Activated T-cell treated with anti-CD3 and anti-CD28 coated beads for 48 hours (primary cell): ENCODE results near the gene GPR34.
"Not testable (repeated sequence)": the region's sequence is repeated elsewhere in the genome, so short reads cannot be mapped to it uniquely, and the experiment has no call there.

Experiments
- DNase-seq: peaks from one replicate; pipeline ENCODE4 v3.0.0-alpha.2; 2020; ENCODE audit warnings: low read depth

GPR34 gene

DNA sequence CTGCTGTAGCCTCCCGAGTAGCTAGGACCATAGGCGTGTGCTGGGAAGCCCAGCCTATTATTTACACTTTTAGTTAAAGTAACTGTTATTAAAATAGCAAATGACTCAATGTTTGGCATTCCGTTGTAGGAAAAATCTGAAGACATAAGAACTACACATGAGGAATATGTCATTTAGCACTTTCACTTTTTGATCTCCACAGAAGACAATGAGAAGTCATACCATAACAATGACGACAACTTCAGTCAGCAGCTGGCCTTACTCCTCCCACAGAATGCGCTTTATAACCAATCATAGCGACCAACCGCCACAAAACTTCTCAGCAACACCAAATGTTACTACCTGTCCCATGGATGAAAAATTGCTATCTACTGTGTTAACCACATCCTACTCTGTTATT is 6.7 kb downstream of the GPR34 start:
- no peak for DNase-seq

- no peak for DNase-seq
Observed at GRCh38 chrX:41703574-41704029, 14.8 kb downstream of the GPR34 start.

DNA sequence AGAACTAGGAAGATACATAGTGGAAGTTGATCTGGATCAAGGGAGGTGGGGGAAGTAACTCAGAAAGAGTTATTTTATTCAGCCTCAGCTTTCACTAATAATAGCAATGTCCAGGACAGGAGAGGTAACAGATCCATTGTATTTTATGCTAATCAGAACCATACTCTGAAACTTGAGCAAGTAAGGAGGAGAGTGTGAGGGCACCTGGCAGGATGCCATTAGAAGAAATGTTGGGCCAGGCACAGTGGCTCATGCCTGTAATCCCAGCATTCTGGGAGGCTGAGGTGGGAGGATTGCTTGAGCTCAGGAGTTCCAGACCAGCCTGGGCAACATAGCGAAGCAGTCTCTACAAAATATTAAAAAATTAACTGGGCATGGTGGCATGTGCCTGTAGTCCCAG is 16.3 kb downstream of the GPR34 start:
- no peak for DNase-seq

DNA sequence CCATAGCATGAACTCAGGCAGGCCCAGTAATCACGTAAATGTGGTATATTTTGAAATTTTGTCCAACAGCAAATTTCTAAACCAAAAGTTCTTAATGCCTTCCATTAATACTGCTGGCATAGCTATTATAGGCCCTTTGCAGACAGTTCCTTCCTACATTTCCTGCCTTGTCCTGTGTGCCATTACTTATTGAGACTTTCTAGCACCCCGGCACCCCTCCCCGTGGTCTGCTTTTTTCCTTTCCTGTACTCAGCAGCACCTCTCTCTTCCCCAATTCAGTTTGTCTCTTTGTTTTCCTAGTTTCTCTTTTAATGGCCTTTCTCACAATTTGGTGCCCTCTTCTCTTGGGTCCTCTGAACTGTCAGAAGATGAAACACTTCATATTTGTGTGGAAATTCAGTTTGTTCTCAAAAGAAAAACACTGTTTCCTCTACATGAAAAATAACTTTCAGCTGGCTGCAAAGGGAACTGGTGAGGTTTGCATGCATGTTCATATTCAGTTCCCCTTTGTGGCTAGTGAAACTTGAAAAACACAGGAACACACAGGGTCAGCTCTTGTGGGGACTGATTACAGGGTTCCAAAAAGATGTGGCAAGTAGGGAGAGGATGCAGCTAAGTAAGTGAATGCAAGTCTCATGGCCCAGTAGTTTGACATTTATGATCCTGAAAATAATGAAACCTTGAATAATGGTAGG is 17.1 kb downstream of the GPR34 start:
- no peak for DNase-seq

- DNase-seq: no peak
Observed at GRCh38 chrX:41707218-41707617, 18.4 kb downstream of the GPR34 start.

DNA sequence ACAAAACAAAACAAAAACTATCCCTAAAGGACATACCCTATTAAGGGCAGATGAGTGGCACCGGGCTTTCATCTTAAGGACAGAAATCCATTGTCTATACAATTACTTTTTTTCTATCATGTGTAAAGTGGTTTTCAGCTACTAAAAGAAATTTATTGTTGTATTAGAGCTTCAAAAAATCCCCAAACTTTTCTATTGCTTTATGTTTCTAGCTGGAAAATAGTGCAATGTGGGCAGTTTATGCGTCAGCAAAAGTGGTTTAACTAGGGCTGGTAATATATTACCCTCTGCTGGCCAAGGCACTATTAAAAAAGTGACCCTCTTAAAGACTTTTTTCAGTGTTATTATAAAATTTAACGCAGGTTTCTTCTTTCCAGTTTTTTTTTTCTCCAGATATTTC is 19.7 kb downstream of the GPR34 start:
- no peak for DNase-seq

- no peak for DNase-seq
Observed at GRCh38 chrX:41711021-41711667, 22.4 kb downstream of the GPR34 start.

DNA sequence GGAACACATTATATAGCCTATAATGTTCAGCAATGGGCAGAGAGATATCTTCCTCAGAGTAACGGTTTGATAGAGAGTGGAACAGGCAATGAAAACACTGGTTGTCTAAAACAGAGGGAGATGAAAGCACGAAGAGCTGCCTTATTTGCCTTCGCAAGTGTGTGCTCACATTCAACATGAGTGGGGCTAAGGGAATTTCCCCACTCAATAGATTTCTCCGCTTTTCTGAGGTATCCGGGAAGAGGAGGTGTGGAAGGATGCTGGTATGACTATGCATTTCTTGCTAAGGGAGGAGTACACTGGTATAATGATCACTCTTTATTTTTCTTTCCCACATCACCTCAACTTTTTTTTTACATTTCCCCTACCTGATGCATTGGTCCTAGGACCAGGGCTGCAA is 27.4 kb downstream of the GPR34 start:
- no peak for DNase-seq

DNA sequence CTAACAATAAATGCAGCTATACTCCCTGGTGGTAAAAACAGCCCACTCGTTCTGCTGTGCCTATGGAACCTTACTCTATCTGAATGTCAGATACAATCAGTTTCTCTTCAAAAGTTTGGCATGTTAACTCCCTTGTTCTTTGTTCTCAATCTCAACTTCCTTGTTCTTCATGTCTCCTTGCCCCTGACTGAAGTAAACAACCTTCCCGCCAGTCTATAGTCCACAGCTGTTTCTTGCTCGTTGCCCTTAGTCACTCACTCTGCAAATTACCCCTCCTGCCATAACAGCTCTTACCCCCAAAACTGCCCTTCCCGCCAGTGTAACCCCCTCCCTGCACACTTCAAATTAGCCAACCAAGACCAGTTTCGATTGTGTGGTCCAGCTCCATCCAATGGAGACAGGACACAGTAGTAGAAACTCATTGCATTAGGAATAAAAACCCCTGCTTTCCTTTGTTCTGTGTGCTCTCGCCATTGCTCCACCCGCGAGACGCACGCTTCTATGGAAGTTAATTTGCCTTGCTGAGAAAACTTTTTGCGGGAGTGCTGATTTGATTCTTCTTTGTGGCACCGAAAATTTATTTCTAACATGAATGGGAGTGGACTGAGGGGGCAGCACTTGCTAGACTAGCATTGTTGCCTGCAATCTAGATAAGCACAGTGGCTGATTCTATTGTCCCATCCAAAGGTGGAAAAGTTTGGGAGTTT is 28.1 kb downstream of the GPR34 start:
- no peak for DNase-seq

DNA sequence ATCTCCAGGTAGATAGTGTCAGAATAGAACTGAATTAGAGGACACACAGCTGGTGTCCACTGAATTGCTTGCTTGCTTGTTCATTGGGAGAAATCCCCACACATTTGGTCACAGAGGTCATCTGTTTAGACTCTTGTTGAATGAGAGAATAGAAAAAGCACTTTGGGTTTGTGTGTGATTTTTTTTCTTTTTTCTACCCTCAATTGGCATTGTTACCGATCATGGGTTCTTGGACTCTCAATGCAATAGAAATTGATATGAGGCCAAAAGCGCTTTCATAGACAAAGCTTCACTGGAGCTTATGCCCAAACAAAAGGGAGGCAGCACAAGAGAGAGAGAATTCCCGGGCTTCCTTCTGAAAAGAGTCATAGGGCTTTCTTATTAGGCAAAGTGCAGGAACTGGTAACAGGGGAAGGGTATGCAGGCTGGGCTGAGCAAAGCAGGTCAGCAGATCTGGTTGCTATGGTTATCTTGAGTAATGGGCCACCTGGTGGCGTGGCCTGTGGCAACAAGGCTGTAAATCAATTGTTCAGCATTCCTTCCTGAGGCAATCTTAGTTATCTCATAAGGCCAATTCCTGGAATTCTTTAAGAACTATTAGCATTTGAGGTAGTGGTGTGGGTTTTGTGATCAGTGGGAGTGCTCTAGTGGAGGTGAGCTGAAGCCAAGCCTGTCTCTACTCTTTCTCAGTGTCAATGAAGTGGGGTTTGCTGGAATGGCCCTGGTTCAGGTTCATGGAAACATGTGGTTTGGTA is 29.9 kb downstream of the GPR34 start:
- no peak for DNase-seq

- not testable (repeated sequence) for DNase-seq
Observed at GRCh38 chrX:41719610-41720009, 30.8 kb downstream of the GPR34 start.

DNA sequence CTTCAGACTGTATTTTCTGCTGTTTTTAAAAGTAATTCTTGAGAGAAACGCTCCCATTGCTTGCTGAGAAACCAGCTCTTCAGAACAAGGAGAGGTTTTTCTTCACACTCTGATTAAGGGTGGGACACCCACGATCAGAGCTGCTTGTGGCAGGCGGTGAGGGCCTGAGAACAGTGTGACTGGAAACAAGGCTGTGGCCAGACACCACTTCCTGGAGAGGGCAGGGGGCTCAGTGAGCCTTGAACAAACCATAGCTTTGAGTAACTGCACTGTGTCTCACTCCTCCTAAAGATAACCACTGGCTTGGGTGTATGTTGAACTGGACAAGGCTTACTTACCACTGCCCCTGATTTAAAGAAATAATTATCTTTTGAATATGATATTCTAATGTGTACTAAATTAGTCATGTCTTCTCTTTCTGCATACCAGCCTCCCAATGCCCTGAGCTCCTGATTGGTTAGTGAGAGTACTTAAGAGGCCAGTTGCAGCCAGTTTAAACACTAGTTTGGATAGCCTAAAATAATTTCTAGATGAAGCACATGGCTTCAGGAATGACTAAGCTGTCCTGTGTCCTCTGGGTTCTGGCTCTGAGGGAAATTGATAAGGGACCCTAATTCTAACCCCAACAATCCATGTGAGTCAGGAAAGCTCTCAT is 31.5 kb downstream of the GPR34 start:
- peak; percentile 28 for DNase-seq

GRCh38 chrX:41721590-41721989 is 32.8 kb downstream of the GPR34 start:
- no peak for DNase-seq

DNA sequence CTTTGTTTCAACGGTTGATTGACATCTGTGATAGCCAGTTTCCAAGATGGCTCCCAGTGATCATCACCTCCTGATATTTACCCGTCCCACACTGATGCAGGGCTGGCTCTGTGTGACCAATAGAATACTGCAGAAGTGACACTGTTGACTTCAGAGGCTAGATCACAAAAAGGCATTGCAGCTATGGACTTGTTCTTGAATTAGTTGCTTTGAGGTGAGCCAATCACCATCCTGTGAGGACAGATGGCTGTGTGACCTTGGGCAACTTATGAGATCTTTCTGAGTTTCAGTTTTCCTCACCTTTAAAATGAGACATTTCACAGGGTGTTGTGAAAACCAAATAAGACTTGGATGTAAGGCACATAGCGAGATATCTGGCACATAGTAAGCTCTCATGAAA is 33.4 kb downstream of the GPR34 start:
- DNase-seq: no peak

DNA sequence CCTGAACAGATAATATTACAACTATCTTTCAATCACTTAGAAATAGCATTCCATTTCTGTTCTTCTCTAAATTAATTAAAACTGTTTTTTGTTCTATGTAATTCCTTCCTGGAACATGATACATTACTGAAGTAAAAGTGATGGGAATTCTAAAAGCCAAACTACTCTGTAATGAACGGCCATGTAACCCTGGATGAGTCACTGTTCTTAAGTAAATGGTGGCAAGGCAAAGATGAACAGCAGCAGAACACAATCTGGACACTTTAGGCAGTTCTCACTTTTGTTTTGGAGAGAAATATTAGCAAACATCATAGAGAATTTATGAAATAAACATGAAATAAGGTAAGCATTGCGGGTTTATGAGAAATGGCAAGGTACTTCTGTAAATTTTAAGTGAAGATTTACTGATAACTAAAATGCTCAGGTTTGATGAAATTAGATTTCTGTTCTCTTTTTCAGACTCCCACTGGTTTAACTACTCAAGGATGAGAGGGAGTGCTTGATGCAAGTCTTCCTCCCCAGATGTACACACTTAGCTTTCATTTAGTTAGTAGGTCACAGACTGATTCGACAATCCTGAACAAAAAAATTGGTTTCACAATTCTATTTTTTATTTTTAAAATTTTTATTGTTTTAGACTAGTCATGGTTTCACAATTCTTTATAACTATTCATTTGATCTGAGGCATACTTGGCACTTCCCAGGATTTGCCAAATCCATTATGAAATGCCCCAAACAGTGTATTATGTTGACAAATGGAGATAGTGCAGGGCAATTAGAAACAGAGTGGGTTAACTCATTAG is 34.2 kb downstream of the GPR34 start:
- DNase-seq: no peak

- DNase-seq: no peak
Observed at GRCh38 chrX:41723826-41724225, 35.1 kb downstream of the GPR34 start, which contains the start of gene GPR82. TSS of gene GPR82 (plus strand) at chrX:41724181. CDS start at chrX:41727027, 2,846 bp downstream.

DNA sequence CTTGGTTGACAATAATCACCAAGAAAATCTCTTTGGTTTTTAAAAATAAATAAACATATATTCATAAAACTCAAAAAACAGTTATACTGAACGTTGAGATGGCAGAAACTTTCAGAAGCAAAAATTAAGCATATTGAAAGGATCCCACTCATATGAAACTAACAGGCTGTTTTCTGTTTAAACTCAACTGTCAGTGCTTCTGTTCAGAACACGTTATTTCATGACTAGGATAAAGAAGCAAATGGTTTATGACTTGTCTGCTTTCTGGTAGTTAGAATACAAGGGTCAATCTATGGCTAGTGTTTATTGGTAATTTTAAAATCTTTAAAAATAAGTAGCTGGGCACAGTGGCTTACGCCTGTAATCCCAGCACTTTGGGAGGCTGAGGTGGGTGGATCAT is 39.4 kb downstream of the GPR34 start:
- no peak for DNase-seq

GRCh38 chrX:41730081-41730480 is 41.3 kb downstream of the GPR34 start:
- no peak for DNase-seq

GRCh38 chrX:41732260-41732659 is 43.5 kb downstream of the GPR34 start:
- no peak for DNase-seq

DNA sequence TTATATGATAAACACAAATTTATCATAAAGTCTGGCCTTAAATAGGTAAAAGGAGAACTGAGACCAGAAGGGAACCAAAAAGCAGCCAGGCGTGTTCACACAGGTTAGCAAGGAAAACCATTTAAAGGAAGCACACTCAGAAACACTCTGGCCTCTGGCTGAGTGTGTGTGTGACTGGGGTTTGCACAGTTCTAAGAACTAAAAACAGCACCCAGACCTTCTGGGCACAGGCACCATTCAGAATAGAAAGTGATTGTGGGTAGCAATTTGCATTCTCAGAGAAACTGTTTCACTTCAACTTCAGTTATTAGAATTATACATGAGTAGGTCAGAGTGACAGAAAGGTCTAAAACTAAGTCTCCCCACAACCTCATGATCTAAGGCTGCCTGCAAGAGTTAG is 45.2 kb downstream of the GPR34 start:
- no peak for DNase-seq

DNA sequence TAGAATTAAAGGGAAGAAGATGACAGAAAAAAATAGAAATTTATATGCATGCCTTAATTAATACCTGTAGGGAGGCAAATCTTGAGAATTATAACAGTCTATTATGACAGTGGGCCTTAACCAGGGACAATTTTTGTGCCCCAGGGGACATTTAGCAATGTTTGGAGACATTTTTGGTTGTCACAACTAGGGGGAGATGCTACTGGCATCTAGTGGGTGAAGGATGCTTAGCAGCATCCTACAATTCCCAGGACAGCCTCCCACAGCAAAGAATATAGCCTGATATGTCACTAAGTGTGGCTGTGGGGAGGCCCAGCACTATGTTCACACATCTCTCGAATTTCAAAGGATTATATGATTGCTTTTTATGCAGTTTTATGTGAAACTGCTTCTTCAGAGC is 45.8 kb downstream of the GPR34 start:
- DNase-seq: no peak
